ENCODE data around the gene AKAP10.
A peak's percentile ranks its signal among the peaks of the same experiment; 100 is the strongest.
"Not testable (repeated sequence)": the region's sequence is repeated elsewhere in the genome, so short reads cannot be mapped to it uniquely, and the experiment has no call there.

The AKAP10 gene

GRCh38 chr17:19977293-19978208, at the start of gene AKAP10:
AKAP10 (minus strand) TSS chr17:19977828; CDS start chr17:19977679, 149 bp downstream.
- DNase-seq = peak; percentile 33

- no peak for DNase-seq
These were observed 49.3 kb upstream of the AKAP10 start for GRCh38 chr17:20026960-20027359.

GRCh38 chr17:20022701-20023100, 45.1 kb upstream of the AKAP10 start:
- DNase-seq = no peak

GRCh38 chr17:20016475-20016992, 38.9 kb upstream of the AKAP10 start:
- DNase-seq = not testable (repeated sequence)

- no peak for DNase-seq
These were observed 34.4 kb upstream of the AKAP10 start for GRCh38 chr17:20012017-20012536.

- no peak for DNase-seq
These were observed 33.3 kb upstream of the AKAP10 start for GRCh38 chr17:20010936-20011335.

- DNase-seq = peak; percentile 41
These were observed 32.7 kb upstream of the AKAP10 start for GRCh38 chr17:20010099-20010863.

- peak; percentile 51 for DNase-seq
These were observed 31.9 kb upstream of the AKAP10 start, which contains the start of gene SPECC1 for GRCh38 chr17:20009302-20010098. SPECC1 (plus strand) TSS chr17:20009359; CDS start chr17:20096652, 87,293 bp downstream.

- DNase-seq = no peak
These were observed 31.3 kb upstream of the AKAP10 start for GRCh38 chr17:20009052-20009301.

- no peak for DNase-seq
These were observed 30.8 kb upstream of the AKAP10 start for GRCh38 chr17:20008242-20009051.

GRCh38 chr17:19996502-19996901, 18.9 kb upstream of the AKAP10 start:
- no peak for DNase-seq

- DNase-seq = no peak
These were observed 18.5 kb upstream of the AKAP10 start for GRCh38 chr17:19996086-19996485.

- peak; percentile 94 for DNase-seq
These were observed 15.4 kb upstream of the AKAP10 start for GRCh38 chr17:19992803-19993713.

- no peak for DNase-seq
These were observed 13.7 kb upstream of the AKAP10 start for GRCh38 chr17:19991252-19991885.

GRCh38 chr17:19987897-19988296, 10.3 kb upstream of the AKAP10 start:
- DNase-seq = no peak

- DNase-seq = no peak
These were observed 9.6 kb upstream of the AKAP10 start for GRCh38 chr17:19986941-19987861.

GRCh38 chr17:19979917-19980770, 2.5 kb upstream of the AKAP10 start:
- no peak for DNase-seq

- DNase-seq = no peak
These were observed 1.2 kb upstream of the AKAP10 start for GRCh38 chr17:19978805-19979211.
